ENCODE measurements around the gene OR2S2.
"Not testable (repeated sequence)": the region's sequence is repeated elsewhere in the genome, so short reads cannot be mapped to it uniquely, and the experiment has no call there.

The OR2S2 gene

GRCh38 chr9:35958104-35958837 is at the start of gene OR2S2:
OR2S2 (minus strand) TSS chr9:35958154; CDS start chr9:35958098, 56 bp downstream.
- DNase-seq: no peak

- DNase-seq: no peak
Measured at GRCh38 chr9:36007316-36007708, 49.4 kb upstream of the OR2S2 start.

GRCh38 chr9:36006549-36007315 is 48.8 kb upstream of the OR2S2 start:
- no peak for DNase-seq

- no peak for DNase-seq
Measured at GRCh38 chr9:36005891-36006290, 47.9 kb upstream of the OR2S2 start.

GRCh38 chr9:35998333-35998732 is 40.4 kb upstream of the OR2S2 start:
- DNase-seq: no peak

GRCh38 chr9:35997016-35997415 is 39.1 kb upstream of the OR2S2 start:
- not testable (repeated sequence) for DNase-seq

GRCh38 chr9:35996358-35996970 is 38.5 kb upstream of the OR2S2 start:
- DNase-seq: no peak

- DNase-seq: no peak
Measured at GRCh38 chr9:35994959-35995358, 37.0 kb upstream of the OR2S2 start.

GRCh38 chr9:35993976-35994720 is 36.2 kb upstream of the OR2S2 start:
- no peak for DNase-seq

GRCh38 chr9:35993136-35993535 is 35.2 kb upstream of the OR2S2 start:
- not testable (repeated sequence) for DNase-seq

GRCh38 chr9:35990155-35990554 is 32.2 kb upstream of the OR2S2 start:
- DNase-seq: no peak

- no peak for DNase-seq
Measured at GRCh38 chr9:35984021-35984420, 26.1 kb upstream of the OR2S2 start.

GRCh38 chr9:35981699-35982098 is 23.7 kb upstream of the OR2S2 start:
- no peak for DNase-seq

GRCh38 chr9:35980289-35981011 is 22.5 kb upstream of the OR2S2 start:
- no peak for DNase-seq

GRCh38 chr9:35978792-35979191 is 20.8 kb upstream of the OR2S2 start:
- DNase-seq: no peak

GRCh38 chr9:35976726-35977125 is 18.8 kb upstream of the OR2S2 start:
- DNase-seq: no peak

- DNase-seq: no peak
Measured at GRCh38 chr9:35974800-35975199, 16.8 kb upstream of the OR2S2 start.

- no peak for DNase-seq
Measured at GRCh38 chr9:35972093-35972492, 14.1 kb upstream of the OR2S2 start.

- DNase-seq: no peak
Measured at GRCh38 chr9:35967042-35967441, 9.1 kb upstream of the OR2S2 start.

- DNase-seq: no peak
Measured at GRCh38 chr9:35966433-35966832, 8.5 kb upstream of the OR2S2 start.

- no peak for DNase-seq
Measured at GRCh38 chr9:35965011-35965410, 7.1 kb upstream of the OR2S2 start.

- DNase-seq: no peak
Measured at GRCh38 chr9:35962126-35962906, 4.4 kb upstream of the OR2S2 start.

Measured in NCI-H510A (cell line).